Testis (tissue), 2 donors: Measurements from ENCODE around the gene HOXC4.
"Not testable (repeated sequence)": the region's sequence is repeated elsewhere in the genome, so short reads cannot be mapped to it uniquely, and the experiment has no call there.

Experiments used
- CTCF ChIP-seq, 3 experiments: fragments of 450-650 bp in 2 of 3; fragments of 200-600 bp in 1 of 3; sonication (generic) in 1 of 3; IDR thresholded peaks; one replicate each; pipeline ENCODE4 v1.5.1; 2016 to 2019; ENCODE audit warnings: antibody characterized with exemption in 3 of 3, mild to moderate bottlenecking in 2 of 3, moderate library complexity in 1 of 3
- POLR2A ChIP-seq: fragments of 450-650 bp; IDR thresholded peaks from one replicate; pipeline ENCODE4 v1.6.1; 2017; ENCODE audit warnings: antibody characterized with exemption, mild to moderate bottlenecking, moderate library complexity

- not testable (repeated sequence) for TF ChIP-seq CTCF (IDR thresholded peaks at IDR 0.05); POLR2A
Measured at GRCh38 chr12:54081581-54082396, 28.2 kb downstream of the HOXC4 start.
